Measurements from ENCODE around the gene SLC30A1. TPM values are rescaled to one million over a fixed set of nuclear protein-coding genes. Genes with fewer than 3 reads are reported as not detected.

Gene SLC30A1
- total and polyA plus RNA-seq, 4 donors = 3.1 to 26.3 (median 14.4) TPM

- no peak overlapping the region for H3K27ac ChIP-seq (ENCODE audit: low read depth in 1 of 2, low read length in 1 of 2)
- H3K4me1 ChIP-seq (ENCODE audit: control insufficient read depth in 5 of 5, insufficient read depth in 5 of 5, low read length in 5 of 5) = no peaks in the 10 kb centered on the region
- no peaks in the 10 kb centered on the region for H3K36me3 ChIP-seq (ENCODE audit: control insufficient read depth in 4 of 4, insufficient read depth in 4 of 4, low read length in 4 of 4)
- no peak for TF ChIP-seq CTCF (IDR thresholded peaks at IDR 0.05; ENCODE audit: control extremely low read depth, extremely low read depth)
- no peak overlapping the region for H3K4me3 ChIP-seq
- WGBS, 2 donors = 97 to 100% methylated on average over 9 of the region's 9 CpGs
- DNase-seq (no peak), ATAC-seq (ENCODE audit: insufficient read depth, low FRiP score) (no peak)
- H3K27me3 ChIP-seq (ENCODE audit: control insufficient read depth in 3 of 3, insufficient read depth in 3 of 3, low read length in 2 of 3) = peaks cover 0 to 5% (median 0%) of the 10 kb centered on the region in 3 donors
- H3K9ac ChIP-seq (ENCODE audit: insufficient read depth in 1 of 2, low read length in 2 of 2) = no peak overlapping the region
- no peaks in the 10 kb centered on the region for H3K9me3 ChIP-seq (ENCODE audit: control insufficient read depth in 4 of 4, insufficient read depth in 3 of 4, low read length in 3 of 4)
These were observed 53.8 kb downstream of the SLC30A1 start for GRCh38 chr1:211525101-211525676.

- H3K4me1 ChIP-seq (ENCODE audit: control insufficient read depth in 5 of 5, insufficient read depth in 5 of 5, low read length in 5 of 5) = no peaks in the 10 kb centered on the region
- DNase-seq (no peak), ATAC-seq (ENCODE audit: insufficient read depth, low FRiP score) (no peak)
- H3K36me3 ChIP-seq (ENCODE audit: control insufficient read depth in 4 of 4, insufficient read depth in 4 of 4, low read length in 4 of 4) = no peaks in the 10 kb centered on the region
- no peak overlapping the region for H3K9ac ChIP-seq (ENCODE audit: insufficient read depth in 1 of 2, low read length in 2 of 2)
- peaks cover 0 to 5% (median 0%) of the 10 kb centered on the region in 3 donors for H3K27me3 ChIP-seq (ENCODE audit: control insufficient read depth in 3 of 3, insufficient read depth in 3 of 3, low read length in 2 of 3)
- H3K27ac ChIP-seq (ENCODE audit: low read depth in 1 of 2, low read length in 1 of 2) = no peak overlapping the region
- H3K4me3 ChIP-seq = no peak overlapping the region
- no peaks in the 10 kb centered on the region for H3K9me3 ChIP-seq (ENCODE audit: control insufficient read depth in 4 of 4, insufficient read depth in 3 of 4, low read length in 3 of 4)
- 94 to 97% methylated on average over 10 of the region's 10 CpGs for WGBS, 2 donors
- no peak for TF ChIP-seq CTCF (IDR thresholded peaks at IDR 0.05; ENCODE audit: control extremely low read depth, extremely low read depth)
These were observed 54.4 kb downstream of the SLC30A1 start for GRCh38 chr1:211524521-211524920.

GRCh38 chr1:211522804-211523203 lies 56.2 kb downstream of the SLC30A1 start:
- Histone ChIP-seq H3K36me3 (ENCODE audit: control insufficient read depth in 4 of 4, insufficient read depth in 4 of 4, low read length in 4 of 4) (no peaks in the 10 kb centered on the region), H3K9me3 (ENCODE audit: control insufficient read depth in 4 of 4, insufficient read depth in 3 of 4, low read length in 3 of 4) (no peaks in the 10 kb centered on the region), H3K27ac (ENCODE audit: low read depth in 1 of 2, low read length in 1 of 2) (no peak overlapping the region), H3K27me3 (ENCODE audit: control insufficient read depth in 3 of 3, insufficient read depth in 3 of 3, low read length in 2 of 3) (peaks cover 0 to 5% (median 0%) of the 10 kb centered on the region in 3 donors), H3K4me1 (ENCODE audit: control insufficient read depth in 5 of 5, insufficient read depth in 5 of 5, low read length in 5 of 5) (no peaks in the 10 kb centered on the region), H3K9ac (ENCODE audit: insufficient read depth in 1 of 2, low read length in 2 of 2) (no peak overlapping the region), H3K4me3 (no peak overlapping the region)
- ATAC-seq (ENCODE audit: insufficient read depth, low FRiP score) (no peak), DNase-seq (no peak)
- TF ChIP-seq CTCF (IDR thresholded peaks at IDR 0.05; ENCODE audit: control extremely low read depth, extremely low read depth) = no peak
- WGBS, 2 donors = 88 to 90% methylated on average over 6 of the region's 6 CpGs

Other genes with a start within 250 kb of the SLC30A1 start
- under 1 TPM in 1 of 2 donors, not detected in 1; 0.49 TPM for gene RD3, start 87.0 kb downstream of the SLC30A1 start, total RNA-seq
- gene RD3, start 87.0 kb downstream of the SLC30A1 start, polyA plus RNA-seq = under 1 TPM; 0.02 to 0.09 TPM
- gene NEK2, start 96.5 kb upstream of the SLC30A1 start, total RNA-seq = 1 to 10 TPM in 1 of 2 donors, under 1 TPM in 1; 0.61 to 5.9 TPM
- under 1 TPM; 0.69 to 0.97 TPM for gene NEK2, start 96.5 kb upstream of the SLC30A1 start, polyA plus RNA-seq

Measured in lung (tissue), 12 donors.